Body of pancreas (tissue), 4 donors: ENCODE data around the gene SDHC. TPM values are rescaled to one million over a fixed set of nuclear protein-coding genes. Genes with fewer than 3 reads are reported as not detected.

Experiments
- ATAC-seq: fragments of 150-250 bp; one replicate; pipeline ENCODE4 v1.9.1; 2016
- DNase-seq, 4 donors: peaks; one replicate each; pipeline ENCODE4 v3.0.0-alpha.2; 2019
- H3K27ac ChIP-seq, 4 donors: fragments of 200-600 bp; sonication (generic); 1 replicate in 3 of 4; 2 replicates in 1 of 4; pipeline versions ENCODE4 v1.5.1 to v1.6.1; 2016 to 2019; ENCODE audit warnings: mild to moderate bottlenecking in 1 of 4, mixed read lengths in 1 of 4, moderate library complexity in 1 of 4
- H3K27me3 ChIP-seq, 2 donors: fragments of 200-600 bp; sonication (generic); one replicate each; pipeline ENCODE4 v1.6.0; 2016; ENCODE audit warnings: mild to moderate bottlenecking in 1 of 2
- H3K36me3 ChIP-seq, 2 donors: fragments of 200-600 bp; sonication (generic); replicated peaks in 1 of 2; 2 replicates each; pipeline ENCODE4 v1.5.1; 2016; ENCODE audit warnings: low read depth in 2 of 2; ENCODE audit not compliant: insufficient read depth in 1 of 2
- H3K4me1 ChIP-seq: fragments of 200-600 bp; sonication (generic); one replicate; pipeline ENCODE4 v1.6.0; 2016
- H3K4me3 ChIP-seq, 2 donors: fragments of 200-600 bp; sonication (generic); 1 replicate in 1 of 2; 2 replicates in 1 of 2; pipeline ENCODE4 v1.5.1; 2016 to 2019
- H3K9me3 ChIP-seq, 3 donors: fragments of 200-600 bp; sonication (generic); 1 replicate in 2 of 3; 2 replicates in 1 of 3; pipeline ENCODE4 v1.5.1; 2016
- CTCF ChIP-seq, 7 experiments: fragments of 450-650 bp in 4 of 7; fragments of 200-600 bp in 3 of 7; sonication (generic) in 3 of 7; IDR thresholded peaks; one replicate each; pipeline ENCODE4 v1.5.1; 2016 to 2019; ENCODE audit warnings: antibody characterized with exemption in 7 of 7
- POLR2A ChIP-seq, 3 donors: fragments of 450-650 bp; IDR thresholded peaks; one replicate each; pipeline ENCODE4 v1.6.1; 2016; ENCODE audit warnings: antibody characterized with exemption in 3 of 3, mild to moderate bottlenecking in 2 of 3
- WGBS, 2 donors: methylation state at CpG; one replicate each; pipeline ENCODE4 v1.1.5; 2017; 5-methylcytosine and 5-hydroxymethylcytosine counted together
- intact Hi-C: fragments of 100-400 bp; cut with DNase I; formaldehyde crosslinking; loops from one replicate; pipeline ENCODE4 v1.15.1; 2023
- total RNA-seq, 2 donors: library from RNA; depleted of rRNA; stranded (reverse); fragments of >200 nt; gene quantifications; one replicate each; pipeline ENCODE4 v1.1.0, GENCODE V29; 2016

The SDHC gene
- total RNA-seq, 2 donors from 2014 or later = 22.7 to 26.2 TPM

GRCh38 chr1:161342821-161343220 is 28.6 kb downstream of the SDHC start:
- Histone ChIP-seq H3K36me3 (peaks cover 12 to 14% of the 10 kb centered on the region in 2 donors), H3K27me3 (no peaks in the 10 kb centered on the region), H3K9me3 (no peaks in the 10 kb centered on the region), H3K4me3 (no peak overlapping the region), H3K4me1 (no peaks in the 10 kb centered on the region), H3K27ac (no peak overlapping the region)
- ATAC-seq (no peak), DNase-seq (no peak)
- intact Hi-C loops = no loop called here
- TF ChIP-seq CTCF (IDR thresholded peaks at IDR 0.05) = no peak
- no peak for TF ChIP-seq POLR2A (IDR thresholded peaks at IDR 0.05)
- 88 to 92% methylated on average over 5 of the region's 5 CpGs for WGBS, 2 donors

GRCh38 chr1:161350671-161351070 is 36.5 kb downstream of the SDHC start:
- TF ChIP-seq CTCF (IDR thresholded peaks at IDR 0.05) = no peak
- no peak for TF ChIP-seq POLR2A (IDR thresholded peaks at IDR 0.05)
- Histone ChIP-seq H3K9me3 (no peaks in the 10 kb centered on the region), H3K4me3 (no peak overlapping the region), H3K27ac (no peak overlapping the region), H3K4me1 (no peaks in the 10 kb centered on the region), H3K36me3 (peaks cover 0 to 2% of the 10 kb centered on the region in 2 donors), H3K27me3 (no peaks in the 10 kb centered on the region)
- ATAC-seq (no peak), DNase-seq (no peak)
- 76 to 95% methylated on average over 1 of the region's 1 CpG for WGBS, 2 donors
- intact Hi-C loops = no loop called here

- Histone ChIP-seq H3K27me3 (no peaks in the 10 kb centered on the region), H3K27ac (no peak overlapping the region), H3K36me3 (peaks cover 0 to 2% of the 10 kb centered on the region in 2 donors), H3K9me3 (no peaks in the 10 kb centered on the region), H3K4me3 (no peak overlapping the region), H3K4me1 (no peaks in the 10 kb centered on the region)
- no peak for ATAC-seq
- 45 to 61% methylated on average over 1 of the region's 1 CpG for WGBS, 2 donors
- intact Hi-C loops = no loop called here
- DNase-seq = no peak
- TF ChIP-seq POLR2A (IDR thresholded peaks at IDR 0.05) (no peak), CTCF (IDR thresholded peaks at IDR 0.05) (no peak)
These were observed 37.3 kb downstream of the SDHC start for GRCh38 chr1:161351482-161351881.

- DNase-seq (no peak), ATAC-seq (no peak)
- intact Hi-C loops = no loop called here
- Histone ChIP-seq H3K27me3 (no peaks in the 10 kb centered on the region), H3K4me1 (no peaks in the 10 kb centered on the region), H3K9me3 (no peaks in the 10 kb centered on the region), H3K36me3 (peaks cover 0 to 2% of the 10 kb centered on the region in 2 donors), H3K27ac (no peak overlapping the region), H3K4me3 (no peak overlapping the region)
- 94 to 95% methylated on average over 5 to 8 of the region's 8 CpGs for WGBS, 2 donors
- TF ChIP-seq CTCF (IDR thresholded peaks at IDR 0.05) = no peak
- no peak for TF ChIP-seq POLR2A (IDR thresholded peaks at IDR 0.05)
These were observed 42.9 kb downstream of the SDHC start for GRCh38 chr1:161357073-161357472.

- intact Hi-C loops = no loop called here
- peaks cover 0 to 2% of the 10 kb centered on the region in 2 donors for H3K36me3 ChIP-seq
- no peak overlapping the region for H3K4me3 ChIP-seq
- H3K9me3 ChIP-seq = no peaks in the 10 kb centered on the region
- H3K27me3 ChIP-seq = no peaks in the 10 kb centered on the region
- peaks cover 9% of the 10 kb centered on the region for H3K4me1 ChIP-seq
- peak overlapping the region in 1 of 4 donors; percentile 24 for H3K27ac ChIP-seq
- no peak for ATAC-seq
- no peak for DNase-seq
- TF ChIP-seq CTCF (IDR thresholded peaks at IDR 0.05) (no peak), POLR2A (IDR thresholded peaks at IDR 0.05) (no peak)
These were observed 45.1 kb downstream of the SDHC start for GRCh38 chr1:161359291-161359690.
